GM12878 (cell line): Measurements from ENCODE around the gene KCNH6. TPM values are rescaled to one million over a fixed set of nuclear protein-coding genes. Genes with fewer than 3 reads are reported as not detected.

Experiments
- ATAC-seq: fragments of 200-7000 bp; cut with Tn5 transposase; 3 replicates; pipeline ENCODE4 v1.9.1; 2020; ENCODE audit warnings: mild to moderate bottlenecking, moderate library complexity
- BruUV-seq: library from RNA; stranded (reverse); fragments of 400-500 nt; replicated peaks from 2 replicates; lab custom pipeline; 2021; lab: Mats Ljungman, UMichigan
- CTCF ChIA-PET: fragments of 300-600 bp; sonication (Branson Sonifier 250); formaldehyde crosslinking; extraction: SDS; loops from one replicate; lab custom pipeline; 2021; ENCODE audit warnings: inconsistent platforms; lab: Yijun Ruan, JAX
- POLR2A ChIA-PET: fragments of 350-600 bp; formaldehyde crosslinking; extraction: SDS; loops from one replicate; lab custom pipeline; 2021; ENCODE audit warnings: inconsistent platforms; lab: Charles Lee
- RAD21 ChIA-PET: fragments of 300-600 bp; sonication (Branson Sonifier 250); formaldehyde crosslinking; loops from one replicate; lab custom pipeline; 2023; ENCODE audit warnings: antibody characterized with exemption; ENCODE audit not compliant: unreplicated experiment; lab: Charles Lee
- SMC1A ChIA-PET: fragments of 300-600 bp; sonication (Branson Sonifier 250); formaldehyde crosslinking; loops from one replicate; lab custom pipeline; 2023; ENCODE audit not compliant: unreplicated experiment, uncharacterized antibody; lab: Charles Lee
- DNase-seq: peaks from one replicate; pipeline ENCODE4 v3.0.0-alpha.2; 2011; ENCODE audit warnings: low read depth, low spot score
- FAIRE-seq: peaks from 3 replicates; lab custom pipeline; 2011; peaks lifted over from hg19 to GRCh38; lab: Jason Lieb, UNC
- H2AFZ ChIP-seq: 2 replicates; pipeline ENCODE4 v1.6.0; 2011; ENCODE audit warnings: low read depth, low read length, control low read depth; ENCODE audit not compliant: control insufficient read depth
- H3K27ac ChIP-seq: 2 replicates; pipeline ENCODE4 v1.5.1; 2011; ENCODE audit warnings: control low read depth; ENCODE audit not compliant: control insufficient read depth, insufficient read depth
- H3K27me3 ChIP-seq, 2 experiments: replicated peaks in 1 of 2; 2 replicates each; pipeline versions ENCODE4 v1.6.0 to v1.6.1; 2011; ENCODE audit warnings: low read length in 1 of 2; ENCODE audit not compliant: control insufficient read depth in 2 of 2, insufficient read depth in 2 of 2
- H3K36me3 ChIP-seq, 2 experiments: 2 replicates each; pipeline ENCODE4 v1.5.1; 2011; ENCODE audit warnings: low read length in 1 of 2; ENCODE audit not compliant: control insufficient read depth in 2 of 2, insufficient read depth in 2 of 2
- H3K4me1 ChIP-seq: 2 replicates; pipeline ENCODE4 v1.6.1; 2011; ENCODE audit warnings: mild to moderate bottlenecking, low read length, moderate library complexity, mixed read lengths; ENCODE audit not compliant: control insufficient read depth, insufficient read depth
- H3K4me2 ChIP-seq: 2 replicates; pipeline ENCODE4 v1.6.0; 2011; ENCODE audit warnings: control low read depth; ENCODE audit not compliant: control insufficient read depth, insufficient read depth
- H3K4me3 ChIP-seq: fragments of 200-600 bp; sonication (generic); 2 replicates; pipeline ENCODE4 v1.5.1; 2016
- H3K79me2 ChIP-seq: 2 replicates; pipeline ENCODE4 v1.6.0; 2011; ENCODE audit warnings: low read length; ENCODE audit not compliant: control insufficient read depth, insufficient read depth
- H3K9ac ChIP-seq: 2 replicates; pipeline ENCODE4 v1.8.0; 2011; ENCODE audit warnings: low read length, control low read depth, mixed read lengths; ENCODE audit not compliant: control insufficient read depth, insufficient read depth
- H3K9me3 ChIP-seq: replicated peaks from 3 replicates; pipeline ENCODE4 v1.5.1; 2011; ENCODE audit warnings: mild to moderate bottlenecking, low read length; ENCODE audit not compliant: control insufficient read depth, insufficient read depth
- H4K20me1 ChIP-seq: 2 replicates; pipeline ENCODE4 v1.6.0; 2011; ENCODE audit not compliant: control insufficient read depth, insufficient read depth
- BMI1 ChIP-seq: fragments of 450-650 bp; IDR thresholded peaks from 2 replicates; pipeline ENCODE4 v1.6.1; 2016; ENCODE audit warnings: mild to moderate bottlenecking, moderate library complexity, borderline replicate concordance
- FOS ChIP-seq: IDR thresholded peaks from 3 replicates; pipeline ENCODE4 v1.6.1; 2011; ENCODE audit warnings: borderline replicate concordance; ENCODE audit not compliant: insufficient read length; ENCODE audit errors: extremely low read depth
- IKZF2 ChIP-seq, 2 experiments: fragments of 450-650 bp; IDR thresholded peaks; 2 replicates each; pipeline ENCODE4 v1.6.1; 2017; ENCODE audit warnings: mild to moderate bottlenecking in 2 of 2, moderate library complexity in 2 of 2
- NRF1 ChIP-seq: conservative IDR thresholded peaks from 2 replicates; pipeline ENCODE4 v1.6.1; 2011; ENCODE audit warnings: mild to moderate bottlenecking, low read depth, low read length, improper control_type of control experiment
- POLR2A ChIP-seq: IDR thresholded peaks from 2 replicates; pipeline ENCODE4 v1.6.1; 2011; ENCODE audit warnings: low read depth, mild to moderate bottlenecking, low read length
- SMC3 ChIP-seq: IDR thresholded peaks from 2 replicates; pipeline ENCODE4 v1.6.1; 2011; ENCODE audit warnings: low read length, improper control_type of control experiment, borderline replicate concordance
- TCF3 ChIP-seq: IDR thresholded peaks from 2 replicates; pipeline ENCODE4 v1.6.1; 2012; ENCODE audit warnings: low read depth, mild to moderate bottlenecking, low read length, borderline replicate concordance; ENCODE audit not compliant: insufficient read depth
- ZNF24 ChIP-seq: fragments of 450-650 bp; IDR thresholded peaks from 2 replicates; pipeline ENCODE4 v1.6.1; 2017; ENCODE audit warnings: antibody characterized with exemption, mild to moderate bottlenecking
- ZZZ3 ChIP-seq: IDR thresholded peaks from 2 replicates; pipeline ENCODE4 v1.6.1; 2011; ENCODE audit warnings: low read depth; ENCODE audit not compliant: control insufficient read depth, insufficient read length
- WGBS: methylation state at CpG from one replicate; pipeline ENCODE4 v1.1.6; 2016; ENCODE audit warnings: low lambda C conversion rate; ENCODE audit not compliant: insufficient replicate concordance, insufficient coverage; ENCODE audit errors: missing lambda C conversion rate; 5-methylcytosine and 5-hydroxymethylcytosine counted together
- in situ Hi-C: fragments of 300-500 bp; cut with MboI; formaldehyde crosslinking; loops from 9 replicates; pipeline ENCODE4 v1.14.3; 2018; ENCODE audit warnings: mixed read lengths
- intact Hi-C: fragments of 100-400 bp; cut with micrococcal nuclease; formaldehyde crosslinking; loops from one replicate; pipeline ENCODE4 v1.14.2; 2022; ENCODE audit not compliant: unreplicated experiment
- polyA plus RNA-seq, 11 experiments: library from polyadenylated mRNA; depleted of rRNA in 4 of 11; unstranded in 6 of 11; stranded (reverse) in 5 of 11; fragments of >200 nt; fragmentation: Nextera tagmentation in 4 of 11; fragmentation: Illumina TruSeq in 1 of 11; extraction: Ambion mirVana in 4 of 11; extraction: Trizol in 1 of 11; gene quantifications; 1 replicate in 1 of 11; 2 replicates in 10 of 11; pipeline versions ENCODE4 v1.2.1 to v1.2.3, GENCODE V29; 2011 to 2016; ENCODE audit warnings: inconsistent platforms in 2 of 11, missing spikeins in 2 of 11, low read depth in 1 of 11
- total RNA-seq, 4 experiments: library from RNA; depleted of rRNA in 3 of 4; stranded (reverse); fragments of >200 nt in 3 of 4; fragmentation: Illumina TruSeq in 1 of 4; extraction: Trizol in 1 of 4; gene quantifications; 2 replicates each; pipeline versions ENCODE4 v1.2.1 to v1.2.3, GENCODE V29; 2013 to 2021
- TF ChIP-seq, protein P1 (sequence below): fragments of 450-650 bp; IDR thresholded peaks from 2 replicates; pipeline ENCODE4 v1.6.1; 2017; ENCODE audit warnings: antibody characterized with exemption, mild to moderate bottlenecking, moderate library complexity
- TF ChIP-seq, protein P2 (sequence below): fragments of 450-650 bp; formaldehyde crosslinking; IDR thresholded peaks from 2 replicates; pipeline ENCODE4 v1.4.0; 2022; ENCODE audit warnings: mild to moderate bottlenecking, moderate library complexity
- TF ChIP-seq, protein P3 (sequence below): fragments of 450-650 bp; IDR thresholded peaks from 2 replicates; pipeline ENCODE4 v1.6.1; 2016; ENCODE audit warnings: mild to moderate bottlenecking
- TF ChIP-seq, protein P4 (sequence below): fragments of 450-650 bp; IDR thresholded peaks from 2 replicates; pipeline ENCODE4 v1.6.1; 2018; ENCODE audit warnings: mild to moderate bottlenecking, low read depth, moderate library complexity; ENCODE audit not compliant: partially characterized antibody

KCNH6 gene
- total and polyA plus RNA-seq, 10 of the 15 experiments (the other 5 are each of a cell fraction or from before 2014, with no cell fraction given): not detected

DNA sequence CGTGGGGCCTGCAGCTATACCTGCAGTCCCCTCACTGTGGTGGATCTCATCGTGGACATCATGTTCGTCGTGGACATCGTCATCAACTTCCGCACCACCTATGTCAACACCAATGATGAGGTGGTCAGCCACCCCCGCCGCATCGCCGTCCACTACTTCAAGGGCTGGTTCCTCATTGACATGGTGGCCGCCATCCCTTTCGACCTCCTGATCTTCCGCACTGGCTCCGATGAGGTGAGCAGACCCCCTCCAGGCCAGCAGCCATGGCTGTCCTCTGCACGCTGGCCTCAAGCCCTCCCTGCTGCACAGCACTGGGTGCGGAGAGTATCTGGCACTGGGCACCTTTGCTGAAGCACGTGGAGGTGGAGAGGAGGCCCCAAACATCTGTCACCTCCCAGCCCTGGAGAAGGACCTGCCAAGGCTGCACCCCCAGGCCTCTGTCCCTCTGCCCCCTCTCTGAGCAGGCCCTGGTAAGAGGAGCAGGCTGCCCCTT lies 11.0 kb downstream of the KCNH6 start:
- no TSS peak for BruUV-seq
- DNase-seq (no peak), FAIRE-seq (no peak), ATAC-seq (no peak)
- Histone ChIP-seq H3K79me2 (no peaks in the 10 kb centered on the region), H3K9me3 (no peaks in the 10 kb centered on the region), H3K4me2 (no peak overlapping the region), H2AFZ (no peak overlapping the region), H4K20me1 (no peaks in the 10 kb centered on the region), H3K27ac (no peak overlapping the region), H3K4me3 (no peak overlapping the region), H3K27me3 (peaks cover 0 to 6% of the 10 kb centered on the region in 2 experiments; a peak in 3 of 4 replicates), H3K36me3 (no peaks in the 10 kb centered on the region), H3K9ac (no peak overlapping the region), H3K4me1 (no peaks in the 10 kb centered on the region)
- ChIA-PET CTCF (no interaction called here), SMC1A (no interaction called here), POLR2A (no interaction called here), RAD21 (no interaction called here)
- in situ Hi-C loops: no loop called here
- intact Hi-C loops: no loop called here
- 58% methylated on average over 17 of the region's 17 CpGs for WGBS
- TF ChIP-seq, protein P1, sequence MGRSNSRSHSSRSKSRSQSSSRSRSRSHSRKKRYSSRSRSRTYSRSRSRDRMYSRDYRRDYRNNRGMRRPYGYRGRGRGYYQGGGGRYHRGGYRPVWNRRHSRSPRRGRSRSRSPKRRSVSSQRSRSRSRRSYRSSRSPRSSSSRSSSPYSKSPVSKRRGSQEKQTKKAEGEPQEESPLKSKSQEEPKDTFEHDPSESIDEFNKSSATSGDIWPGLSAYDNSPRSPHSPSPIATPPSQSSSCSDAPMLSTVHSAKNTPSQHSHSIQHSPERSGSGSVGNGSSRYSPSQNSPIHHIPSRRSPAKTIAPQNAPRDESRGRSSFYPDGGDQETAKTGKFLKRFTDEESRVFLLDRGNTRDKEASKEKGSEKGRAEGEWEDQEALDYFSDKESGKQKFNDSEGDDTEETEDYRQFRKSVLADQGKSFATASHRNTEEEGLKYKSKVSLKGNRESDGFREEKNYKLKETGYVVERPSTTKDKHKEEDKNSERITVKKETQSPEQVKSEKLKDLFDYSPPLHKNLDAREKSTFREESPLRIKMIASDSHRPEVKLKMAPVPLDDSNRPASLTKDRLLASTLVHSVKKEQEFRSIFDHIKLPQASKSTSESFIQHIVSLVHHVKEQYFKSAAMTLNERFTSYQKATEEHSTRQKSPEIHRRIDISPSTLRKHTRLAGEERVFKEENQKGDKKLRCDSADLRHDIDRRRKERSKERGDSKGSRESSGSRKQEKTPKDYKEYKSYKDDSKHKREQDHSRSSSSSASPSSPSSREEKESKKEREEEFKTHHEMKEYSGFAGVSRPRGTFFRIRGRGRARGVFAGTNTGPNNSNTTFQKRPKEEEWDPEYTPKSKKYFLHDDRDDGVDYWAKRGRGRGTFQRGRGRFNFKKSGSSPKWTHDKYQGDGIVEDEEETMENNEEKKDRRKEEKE: no peak
- TF ChIP-seq, protein P2, sequence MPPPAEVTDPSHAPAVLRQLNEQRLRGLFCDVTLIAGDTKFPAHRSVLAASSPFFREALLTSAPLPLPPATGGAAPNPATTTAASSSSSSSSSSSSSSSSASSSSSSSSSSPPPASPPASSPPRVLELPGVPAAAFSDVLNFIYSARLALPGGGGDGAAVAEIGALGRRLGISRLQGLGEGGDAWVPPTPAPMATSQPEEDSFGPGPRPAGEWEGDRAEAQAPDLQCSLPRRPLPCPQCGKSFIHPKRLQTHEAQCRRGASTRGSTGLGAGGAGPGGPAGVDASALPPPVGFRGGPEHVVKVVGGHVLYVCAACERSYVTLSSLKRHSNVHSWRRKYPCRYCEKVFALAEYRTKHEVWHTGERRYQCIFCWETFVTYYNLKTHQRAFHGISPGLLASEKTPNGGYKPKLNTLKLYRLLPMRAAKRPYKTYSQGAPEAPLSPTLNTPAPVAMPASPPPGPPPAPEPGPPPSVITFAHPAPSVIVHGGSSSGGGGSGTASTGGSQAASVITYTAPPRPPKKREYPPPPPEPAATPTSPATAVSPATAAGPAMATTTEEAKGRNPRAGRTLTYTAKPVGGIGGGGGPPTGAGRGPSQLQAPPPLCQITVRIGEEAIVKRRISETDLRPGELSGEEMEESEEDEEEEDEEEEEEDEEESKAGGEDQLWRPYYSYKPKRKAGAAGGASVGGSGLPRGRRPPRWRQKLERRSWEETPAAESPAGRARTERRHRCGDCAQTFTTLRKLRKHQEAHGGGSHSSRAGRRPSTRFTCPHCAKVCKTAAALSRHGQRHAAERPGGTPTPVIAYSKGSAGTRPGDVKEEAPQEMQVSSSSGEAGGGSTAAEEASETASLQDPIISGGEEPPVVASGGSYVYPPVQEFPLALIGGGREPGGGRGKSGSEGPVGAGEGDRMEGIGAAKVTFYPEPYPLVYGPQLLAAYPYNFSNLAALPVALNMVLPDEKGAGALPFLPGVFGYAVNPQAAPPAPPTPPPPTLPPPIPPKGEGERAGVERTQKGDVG: no peak
- TF ChIP-seq ZNF24 (no peak), IKZF2 (IDR thresholded peaks at IDR 0.05) (no peak), POLR2A (no peak), FOS (no peak), SMC3 (no peak), BMI1 (no peak), NRF1 (no peak), ZZZ3 (no peak), TCF3 (no peak)
- TF ChIP-seq, protein P3, sequence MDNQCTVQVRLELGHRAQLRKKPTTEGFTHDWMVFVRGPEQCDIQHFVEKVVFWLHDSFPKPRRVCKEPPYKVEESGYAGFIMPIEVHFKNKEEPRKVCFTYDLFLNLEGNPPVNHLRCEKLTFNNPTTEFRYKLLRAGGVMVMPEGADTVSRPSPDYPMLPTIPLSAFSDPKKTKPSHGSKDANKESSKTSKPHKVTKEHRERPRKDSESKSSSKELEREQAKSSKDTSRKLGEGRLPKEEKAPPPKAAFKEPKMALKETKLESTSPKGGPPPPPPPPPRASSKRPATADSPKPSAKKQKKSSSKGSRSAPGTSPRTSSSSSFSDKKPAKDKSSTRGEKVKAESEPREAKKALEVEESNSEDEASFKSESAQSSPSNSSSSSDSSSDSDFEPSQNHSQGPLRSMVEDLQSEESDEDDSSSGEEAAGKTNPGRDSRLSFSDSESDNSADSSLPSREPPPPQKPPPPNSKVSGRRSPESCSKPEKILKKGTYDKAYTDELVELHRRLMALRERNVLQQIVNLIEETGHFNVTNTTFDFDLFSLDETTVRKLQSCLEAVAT: no peak
- TF ChIP-seq, protein P4, sequence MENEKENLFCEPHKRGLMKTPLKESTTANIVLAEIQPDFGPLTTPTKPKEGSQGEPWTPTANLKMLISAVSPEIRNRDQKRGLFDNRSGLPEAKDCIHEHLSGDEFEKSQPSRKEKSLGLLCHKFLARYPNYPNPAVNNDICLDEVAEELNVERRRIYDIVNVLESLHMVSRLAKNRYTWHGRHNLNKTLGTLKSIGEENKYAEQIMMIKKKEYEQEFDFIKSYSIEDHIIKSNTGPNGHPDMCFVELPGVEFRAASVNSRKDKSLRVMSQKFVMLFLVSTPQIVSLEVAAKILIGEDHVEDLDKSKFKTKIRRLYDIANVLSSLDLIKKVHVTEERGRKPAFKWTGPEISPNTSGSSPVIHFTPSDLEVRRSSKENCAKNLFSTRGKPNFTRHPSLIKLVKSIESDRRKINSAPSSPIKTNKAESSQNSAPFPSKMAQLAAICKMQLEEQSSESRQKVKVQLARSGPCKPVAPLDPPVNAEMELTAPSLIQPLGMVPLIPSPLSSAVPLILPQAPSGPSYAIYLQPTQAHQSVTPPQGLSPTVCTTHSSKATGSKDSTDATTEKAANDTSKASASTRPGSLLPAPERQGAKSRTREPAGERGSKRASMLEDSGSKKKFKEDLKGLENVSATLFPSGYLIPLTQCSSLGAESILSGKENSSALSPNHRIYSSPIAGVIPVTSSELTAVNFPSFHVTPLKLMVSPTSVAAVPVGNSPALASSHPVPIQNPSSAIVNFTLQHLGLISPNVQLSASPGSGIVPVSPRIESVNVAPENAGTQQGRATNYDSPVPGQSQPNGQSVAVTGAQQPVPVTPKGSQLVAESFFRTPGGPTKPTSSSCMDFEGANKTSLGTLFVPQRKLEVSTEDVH: no peak
